GM18861 (cell line): ENCODE results near the gene FAM9A.
A peak's percentile ranks its signal among the peaks of the same experiment; 100 is the strongest.

Experiments
- ATAC-seq: cut with Tn5 transposase; IDR thresholded peaks from one replicate; pipeline ENCODE4 v1.9.1; 2021; ENCODE audit not compliant: unreplicated experiment

The FAM9A gene

DNA sequence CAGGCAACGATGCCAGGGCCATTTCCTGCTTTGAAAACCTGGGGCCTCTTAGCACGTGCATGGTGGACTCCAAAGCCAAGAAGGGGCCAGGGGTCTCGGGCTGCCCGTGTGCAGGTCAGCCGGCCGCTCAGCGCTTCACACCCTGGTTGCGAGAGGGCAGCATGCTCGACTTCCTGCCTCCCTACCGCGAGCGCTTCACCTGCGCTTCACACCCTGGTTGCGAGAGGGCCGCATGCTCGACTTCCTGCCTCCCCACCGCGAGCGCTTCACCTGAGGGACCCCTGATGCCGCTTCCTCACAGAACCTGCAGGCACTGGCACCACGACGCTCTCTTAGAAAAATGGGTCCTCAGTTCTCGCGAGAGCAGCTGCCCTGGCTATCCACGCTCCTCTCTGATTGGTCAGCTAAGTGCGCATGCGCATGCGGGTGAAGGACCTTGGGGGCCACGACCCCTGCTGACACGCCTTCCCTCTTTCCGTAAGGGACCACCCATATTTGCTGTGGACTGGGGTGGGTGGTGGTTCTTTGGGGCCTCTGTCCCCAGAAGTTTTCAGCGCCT is at the start of gene FAM9A:
FAM9A (minus strand) TSS at position 343 of the 559 bp plus-strand sequence. CDS start 1,212 bp downstream, outside the sequence.
- ATAC-seq, result no peak

DNA sequence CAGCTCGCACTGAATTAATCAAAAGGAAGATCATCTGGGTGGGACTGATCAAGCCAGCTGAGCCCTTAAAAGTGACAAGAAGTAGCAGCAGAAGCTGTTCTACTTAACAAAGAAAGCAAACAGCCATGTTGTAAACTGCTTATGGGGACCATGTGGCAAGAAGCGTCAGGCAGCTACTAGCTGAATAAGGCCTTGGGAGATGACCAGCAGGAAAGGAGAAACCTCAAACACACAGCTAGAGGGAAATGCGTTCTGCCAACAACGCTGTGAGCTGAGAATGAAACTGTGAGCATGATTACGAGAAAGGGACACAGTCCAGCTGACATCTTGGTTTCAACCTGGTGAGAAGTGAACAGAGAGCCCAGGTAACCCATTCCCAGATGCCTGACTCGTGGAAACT is 49.3 kb upstream of the FAM9A start:
- no peak for ATAC-seq

DNA sequence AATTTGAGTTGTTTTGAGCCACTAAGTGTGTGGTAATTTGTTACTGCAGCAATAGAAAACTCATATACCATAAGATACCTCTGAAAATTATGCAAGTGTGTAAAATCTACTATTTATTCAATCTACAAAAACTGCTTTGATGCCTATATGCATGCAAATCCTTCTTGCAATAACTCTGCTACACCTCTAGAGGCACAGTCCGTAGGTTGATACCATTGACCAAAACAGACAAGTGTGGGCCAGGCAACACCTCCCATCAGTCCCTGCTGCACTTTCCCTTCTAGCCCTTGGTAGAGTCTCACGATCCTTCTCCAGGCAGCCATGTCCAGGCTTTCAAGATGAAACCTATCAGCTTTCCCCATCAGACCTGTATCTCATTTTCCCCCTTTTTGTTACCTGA is 48.8 kb upstream of the FAM9A start:
- peak; percentile 74 for ATAC-seq

DNA sequence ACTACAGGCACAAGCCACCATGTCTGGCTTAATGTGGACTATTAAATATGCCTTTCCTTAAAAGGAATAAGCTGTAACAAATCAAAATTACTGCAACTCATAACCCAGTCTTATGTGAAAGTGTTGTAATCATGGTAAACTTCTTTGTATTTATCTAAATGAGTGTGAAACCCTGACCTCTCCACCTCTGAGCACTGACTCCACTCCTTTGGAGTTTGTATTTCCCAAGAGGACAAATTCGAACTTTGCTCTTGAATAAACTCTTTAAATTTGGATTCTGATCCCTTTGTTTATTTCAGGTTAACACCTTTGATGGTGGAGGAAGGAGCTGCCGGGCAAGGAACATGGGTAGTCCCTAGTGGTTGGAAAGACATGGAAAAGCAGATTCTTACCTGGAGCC is 48.3 kb upstream of the FAM9A start:
- no peak for ATAC-seq

DNA sequence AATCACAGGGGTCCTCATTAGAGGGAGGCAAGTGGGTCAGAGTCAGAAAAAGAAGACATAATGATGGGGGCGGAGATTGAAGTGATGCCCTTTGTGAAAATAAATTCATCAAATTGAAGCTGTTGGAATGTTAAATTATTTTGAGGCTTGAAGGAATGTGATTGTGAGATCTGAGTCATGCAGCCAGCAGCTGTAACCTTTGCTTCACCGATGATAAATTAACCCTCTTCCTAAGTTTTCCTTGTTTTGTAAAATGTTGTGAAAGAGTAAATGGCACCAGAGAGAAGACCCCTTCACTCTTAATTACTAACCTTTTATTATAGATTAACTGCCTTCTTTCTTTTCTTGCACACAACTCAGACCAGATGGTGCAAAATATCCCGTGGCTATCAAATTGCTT is 47.7 kb upstream of the FAM9A start:
- no peak for ATAC-seq

DNA sequence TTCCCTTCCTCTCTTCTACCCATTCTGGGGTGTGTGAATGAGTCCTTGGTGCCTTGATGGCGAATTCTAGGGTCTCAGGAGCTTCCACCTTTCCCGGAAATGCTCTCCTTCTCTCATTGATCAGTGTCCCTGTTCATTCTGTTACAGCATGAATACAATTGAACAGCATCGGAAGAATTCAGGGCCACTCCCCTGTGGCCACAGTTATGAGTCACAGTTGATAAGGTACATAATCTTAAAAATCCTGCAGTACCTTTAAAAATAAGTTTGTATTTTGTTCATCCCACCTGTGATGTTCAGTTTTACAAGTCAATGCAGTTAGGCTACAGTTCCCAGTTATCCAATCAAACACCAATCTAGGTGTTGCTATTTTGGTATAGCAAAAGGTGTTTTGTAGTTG is 47.3 kb upstream of the FAM9A start:
- ATAC-seq, result no peak

DNA sequence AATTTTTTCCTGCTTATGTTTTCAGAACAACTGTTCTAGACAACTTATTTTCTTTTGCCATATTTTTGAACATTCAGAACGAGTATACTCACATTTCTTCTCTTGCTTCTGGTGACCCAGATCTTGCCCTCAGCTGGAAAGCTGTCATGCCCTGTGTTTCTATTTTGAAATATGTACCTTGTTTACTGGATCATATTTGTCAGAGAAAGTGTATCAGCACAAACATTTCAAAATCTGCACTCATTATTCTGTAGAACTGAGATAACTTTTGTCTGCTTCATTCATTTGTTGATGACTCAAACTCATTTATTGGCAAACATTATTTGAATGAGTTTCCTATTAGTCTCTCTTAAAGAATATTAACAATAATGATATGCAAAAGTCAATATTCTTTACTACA is 46.2 kb upstream of the FAM9A start:
- ATAC-seq, result no peak

DNA sequence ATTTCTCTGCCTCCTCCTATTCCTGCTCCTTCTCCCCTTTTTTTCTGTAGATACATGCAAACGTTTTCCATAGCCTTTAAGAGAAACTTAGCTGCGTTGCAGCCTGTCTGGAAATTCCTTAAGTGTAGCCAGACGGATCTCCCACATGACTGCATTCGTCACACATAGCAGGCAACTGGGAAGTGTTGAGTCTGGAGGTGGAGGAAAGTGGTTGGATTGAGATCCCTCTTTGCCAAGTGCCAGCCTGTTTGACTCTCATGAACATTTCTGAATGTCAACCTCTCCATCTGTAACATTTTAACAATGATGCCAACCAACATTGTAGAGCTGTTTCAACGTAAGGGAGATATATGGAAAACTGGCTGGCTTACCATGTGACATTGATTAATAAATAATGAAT is 45.1 kb upstream of the FAM9A start:
- ATAC-seq, result no peak

DNA sequence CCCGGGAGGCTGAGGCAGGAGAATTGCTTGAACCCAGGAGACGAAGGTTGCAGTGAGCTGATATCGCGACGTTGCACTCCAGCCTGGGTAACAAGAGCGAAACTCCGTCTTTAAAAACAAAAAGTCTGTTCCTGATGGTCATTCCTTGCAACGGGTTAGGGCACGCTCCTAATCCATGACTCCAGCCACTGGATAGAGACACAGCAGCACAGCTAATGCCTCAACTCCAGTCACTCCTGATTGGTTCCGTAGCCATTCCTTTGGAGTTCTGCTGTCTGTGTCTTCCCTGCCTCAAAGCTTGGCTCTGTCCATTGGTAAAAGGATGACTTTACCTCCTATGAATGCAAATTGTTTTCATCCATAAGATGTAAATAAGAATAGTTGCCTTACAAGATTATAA is 44.3 kb upstream of the FAM9A start:
- no peak for ATAC-seq

DNA sequence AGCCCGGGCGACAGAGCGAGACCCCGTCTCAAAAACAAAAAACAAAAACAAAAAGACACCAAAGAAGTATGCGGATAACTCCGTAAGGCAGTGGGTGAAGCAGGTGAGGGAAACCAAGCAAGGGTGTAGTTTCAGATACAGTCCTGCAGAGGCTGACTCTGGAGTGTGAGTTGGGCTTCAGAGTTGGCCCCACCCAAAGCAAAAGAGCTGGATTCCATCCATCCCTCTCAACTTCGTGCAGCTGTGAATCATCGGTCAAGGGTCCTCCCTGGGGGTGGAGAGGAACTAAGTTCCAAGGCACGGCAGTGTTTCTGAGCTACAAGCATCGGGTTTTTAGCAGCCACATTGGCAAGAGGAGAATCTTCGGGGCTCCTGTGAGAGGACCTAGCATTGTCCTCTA is 43.9 kb upstream of the FAM9A start:
- no peak for ATAC-seq

DNA sequence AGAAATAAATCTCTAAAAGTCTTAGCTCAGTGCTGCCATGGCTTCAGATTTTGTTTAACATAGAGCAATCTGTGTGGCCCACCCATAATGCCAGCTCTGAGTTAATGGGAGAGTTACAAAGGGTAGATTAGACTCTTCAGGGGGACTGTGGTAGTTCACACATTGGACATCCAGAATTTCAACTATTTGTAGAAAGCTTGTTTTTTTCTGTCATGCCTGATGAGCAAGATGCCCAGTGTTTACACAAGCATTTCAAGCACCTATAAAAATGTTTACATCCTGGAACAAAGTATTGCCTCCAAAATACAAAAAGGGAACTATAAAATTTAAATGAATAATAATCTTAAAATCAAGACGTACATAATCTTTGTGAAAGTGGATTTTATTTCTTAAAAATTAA is 43.0 kb upstream of the FAM9A start:
- ATAC-seq, result no peak

DNA sequence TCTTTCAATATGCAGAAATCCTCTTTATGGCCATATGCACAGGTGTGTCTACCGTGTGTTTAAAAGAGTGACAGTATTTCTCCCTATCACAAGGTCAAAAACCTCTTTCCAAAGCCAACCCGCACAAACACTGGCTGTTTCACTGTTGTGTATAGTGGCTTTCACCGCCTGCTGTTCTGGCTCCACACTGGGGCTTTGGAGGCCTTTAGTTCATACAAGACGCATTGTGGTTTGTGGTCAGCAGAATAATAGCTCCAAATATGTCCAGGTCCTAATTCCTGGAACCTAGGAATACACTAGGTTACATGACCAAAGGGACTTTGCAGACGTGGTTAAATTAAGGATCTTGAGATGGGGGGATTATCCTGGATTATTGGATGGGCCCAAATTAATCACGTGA is 40.7 kb upstream of the FAM9A start:
- no peak for ATAC-seq

DNA sequence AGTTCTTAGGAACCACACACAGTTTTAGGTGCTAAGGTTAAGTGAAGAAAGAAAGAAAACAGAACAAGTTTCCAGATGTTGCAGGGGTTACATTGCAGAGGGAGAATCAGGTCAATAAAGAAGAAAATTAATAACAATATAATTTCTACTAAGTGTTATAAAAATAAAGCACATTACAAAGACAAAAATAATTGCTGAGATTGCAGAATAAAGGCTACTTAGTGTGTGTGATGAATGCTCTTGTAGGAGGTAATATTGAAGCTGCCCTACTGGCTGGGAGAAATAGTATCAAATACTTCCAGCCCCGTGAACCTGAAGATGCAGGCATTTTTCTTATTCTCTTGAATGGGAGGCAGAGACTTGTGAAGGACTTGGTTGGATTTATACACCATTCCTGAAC is 33.2 kb upstream of the FAM9A start:
- no peak for ATAC-seq

DNA sequence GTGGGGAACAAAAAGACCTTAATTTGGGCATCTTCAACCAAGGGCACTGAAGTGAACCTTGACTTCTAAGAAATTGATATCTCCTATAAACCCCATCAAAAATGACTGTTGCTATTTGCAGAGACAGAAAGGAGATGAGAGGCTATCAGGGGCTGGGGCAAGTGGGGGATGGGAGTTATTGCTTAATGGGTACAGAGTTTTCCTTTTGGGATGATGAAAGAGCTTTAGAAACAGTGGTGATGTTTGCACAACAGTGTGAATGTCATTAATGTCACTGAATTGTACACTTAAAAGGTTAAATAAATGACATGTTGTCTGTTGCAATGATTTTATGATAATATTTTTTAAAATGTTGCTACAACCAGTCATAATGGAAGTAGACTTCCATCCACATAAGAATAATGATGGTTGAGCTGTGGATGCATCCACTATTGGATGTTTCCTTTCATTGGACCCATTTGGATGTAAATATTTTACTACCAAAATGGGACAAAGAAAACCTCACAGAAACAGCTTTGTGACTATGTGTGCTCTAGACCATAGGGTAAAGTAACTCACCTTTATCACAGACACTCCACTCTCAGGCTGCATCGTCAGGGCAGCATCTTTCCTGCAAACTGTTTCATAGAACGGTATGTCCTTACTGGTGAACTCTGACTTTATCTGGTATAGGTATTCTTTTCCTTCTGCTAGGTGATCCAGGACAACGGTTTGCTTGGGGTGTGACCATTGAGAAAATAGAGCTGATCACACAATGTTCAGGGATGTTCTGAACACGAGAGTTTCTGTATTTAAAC is 31.6 kb upstream of the FAM9A start:
- ATAC-seq, result no peak

DNA sequence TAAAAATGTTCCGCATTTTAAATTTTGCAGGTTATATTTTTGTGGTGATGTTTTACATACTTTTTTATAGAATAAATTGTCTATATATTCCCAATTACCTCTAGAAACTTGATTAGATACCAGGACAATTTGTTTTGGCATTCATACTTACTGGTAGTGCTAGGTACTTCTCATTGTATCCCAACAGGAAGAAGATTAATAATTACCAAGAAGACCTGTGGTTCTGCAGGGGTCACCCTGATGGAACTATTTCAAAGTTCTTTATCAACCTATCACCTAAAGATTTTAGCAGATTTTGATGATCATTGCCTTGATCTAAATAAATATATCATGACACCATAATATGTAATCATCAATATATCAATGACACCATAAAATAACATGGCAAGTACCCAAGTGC is 22.5 kb upstream of the FAM9A start:
- no peak for ATAC-seq

DNA sequence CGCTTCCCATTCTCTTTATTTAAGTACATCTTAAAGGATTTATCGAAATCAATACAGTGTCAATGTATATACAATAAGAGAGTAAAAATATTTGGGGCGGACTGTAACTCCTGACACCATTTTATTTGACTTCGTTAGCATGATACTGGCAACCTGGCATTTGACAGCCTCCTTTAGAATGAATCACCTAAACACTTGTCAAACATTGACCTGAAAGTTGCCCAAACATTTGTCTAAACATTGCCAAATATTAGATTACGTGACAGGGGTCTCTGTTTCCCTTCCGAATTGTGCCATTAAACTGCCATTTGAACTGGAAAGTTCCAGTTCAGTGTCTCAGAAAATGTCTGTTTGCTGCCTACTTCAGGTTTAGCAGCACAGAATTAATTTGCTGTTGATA is 20.8 kb upstream of the FAM9A start:
- ATAC-seq, result no peak

DNA sequence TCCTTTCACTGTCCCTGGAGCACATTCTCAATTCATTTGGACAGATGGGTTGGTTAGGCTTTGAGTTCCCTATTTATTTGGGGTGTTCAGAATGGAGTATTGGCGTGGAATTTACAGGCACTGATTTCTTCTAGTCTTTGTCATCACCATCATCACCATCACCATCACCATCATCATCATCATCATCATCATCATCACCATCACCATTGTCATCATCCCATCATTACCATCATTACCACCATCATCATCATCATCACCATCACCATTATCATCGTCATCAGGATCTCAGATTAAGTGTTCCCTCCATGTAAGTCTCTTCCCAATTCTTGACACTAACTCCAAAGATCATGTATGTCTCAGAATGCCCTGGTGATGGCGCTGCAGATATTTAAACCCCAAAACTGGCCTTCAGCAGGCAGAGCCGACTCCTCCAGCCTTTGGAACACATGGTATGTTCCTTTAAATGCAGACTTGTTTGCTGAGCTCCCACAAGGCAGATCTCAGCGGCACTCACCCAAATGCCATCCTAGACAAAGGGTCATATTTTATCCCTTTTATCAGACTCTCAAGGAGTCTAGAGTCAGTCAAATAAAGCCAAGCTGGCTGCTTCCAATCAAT is 19.8 kb upstream of the FAM9A start:
- ATAC-seq, result no peak

DNA sequence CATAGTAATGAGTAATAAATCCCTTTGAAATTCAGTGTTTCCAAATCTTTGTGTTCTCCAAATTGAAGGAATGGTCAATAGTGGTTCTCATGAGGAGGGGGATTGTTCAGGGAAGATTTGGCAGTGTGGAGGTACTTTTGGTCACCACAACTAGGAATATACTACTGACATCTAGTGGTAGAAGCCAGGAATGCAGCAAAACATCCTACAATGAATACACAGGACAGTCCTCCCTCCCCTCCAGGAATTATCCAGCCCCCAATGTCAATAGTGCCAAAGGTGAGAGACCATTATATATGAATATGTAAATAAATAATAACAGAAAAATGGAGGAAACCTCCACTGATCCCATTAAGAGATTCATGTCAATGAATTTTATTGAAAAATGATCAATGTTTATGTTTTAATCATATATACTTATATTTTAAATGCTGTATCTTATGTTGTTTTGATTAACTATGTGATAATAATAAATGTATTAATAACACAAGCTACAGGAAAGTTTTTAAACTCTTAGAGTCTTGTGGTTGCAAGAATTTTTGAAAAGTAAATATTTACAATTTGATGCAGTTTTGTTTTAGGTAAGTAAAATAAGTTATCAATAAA is 14.4 kb upstream of the FAM9A start:
- ATAC-seq, result peak; percentile 78

DNA sequence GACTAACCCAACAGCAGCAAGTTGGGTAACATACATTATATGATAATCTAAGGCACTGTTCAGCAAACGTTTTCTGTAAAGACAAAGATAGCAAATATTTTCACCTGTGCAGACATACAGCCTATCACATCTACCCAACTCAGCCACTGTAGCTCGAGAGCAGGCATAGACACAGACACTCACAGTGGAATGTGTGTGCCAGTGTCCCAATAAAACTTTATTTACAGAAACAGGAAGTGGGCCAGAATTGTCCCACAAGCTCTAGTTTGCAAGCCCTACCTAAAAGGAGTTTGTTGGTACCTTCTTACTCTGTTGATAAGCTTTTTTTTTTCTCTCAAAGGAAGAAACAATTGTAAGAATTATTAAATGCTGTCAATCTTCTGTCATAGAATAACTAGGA is 11.9 kb upstream of the FAM9A start:
- no peak for ATAC-seq

DNA sequence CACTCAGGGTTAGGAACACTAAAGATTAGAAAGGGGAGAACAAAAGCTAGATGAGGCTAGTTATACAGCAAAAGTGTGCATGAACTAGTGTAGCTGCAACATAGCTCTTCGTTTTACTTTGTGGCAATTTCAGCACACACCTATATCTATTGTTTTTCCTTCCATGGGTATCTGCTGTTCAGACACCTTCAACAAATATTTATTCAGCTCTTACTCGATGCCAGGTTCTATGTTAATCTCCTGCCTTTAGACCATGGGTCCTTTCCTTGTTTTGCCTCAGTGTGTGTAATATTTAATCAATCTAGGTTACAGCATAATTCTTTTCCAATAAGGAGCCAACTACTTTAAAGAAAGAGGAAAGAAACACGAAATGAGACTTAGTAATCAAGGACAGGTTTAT is 10.4 kb upstream of the FAM9A start:
- no peak for ATAC-seq

DNA sequence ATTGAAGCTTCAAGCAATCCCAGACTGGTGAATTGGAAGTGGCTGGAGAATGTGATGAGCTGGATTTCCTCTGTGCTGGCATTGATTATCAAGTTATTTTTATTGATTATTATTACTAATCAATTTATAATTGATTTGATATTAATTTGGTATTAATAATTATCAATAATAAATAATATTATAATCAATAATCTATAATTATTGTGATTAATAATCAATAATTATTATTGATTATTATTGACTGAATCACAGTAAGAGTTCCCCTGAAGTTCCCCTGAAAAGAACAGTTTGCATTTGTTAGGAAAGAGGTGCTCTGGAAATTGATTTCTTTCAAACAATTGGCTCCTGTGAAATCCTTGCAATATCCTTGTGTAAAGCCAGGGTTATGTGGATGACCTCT is 7.5 kb upstream of the FAM9A start:
- no peak for ATAC-seq

DNA sequence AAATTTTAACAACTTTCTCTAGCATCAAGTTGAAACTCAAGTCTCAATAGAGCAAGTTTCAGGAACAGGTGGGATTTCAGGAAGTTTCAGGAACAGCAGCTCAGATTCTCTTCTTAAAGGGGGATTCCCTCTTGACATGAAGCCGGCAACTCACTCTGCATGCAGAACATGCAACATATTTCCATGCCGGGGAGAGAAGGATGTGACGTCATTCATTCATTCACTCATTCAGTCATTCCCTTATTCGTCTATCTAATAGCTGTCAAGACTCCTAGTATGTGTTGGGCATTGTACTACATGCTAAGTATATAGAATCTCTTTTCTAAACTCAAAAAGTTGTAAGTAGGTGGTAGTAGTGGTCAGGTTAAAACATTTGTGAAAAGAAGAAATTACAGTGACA is 4.8 kb upstream of the FAM9A start:
- no peak for ATAC-seq
